GM18508 (cell line): ENCODE measurements around the gene COBL.

Source experiments
- ATAC-seq: cut with Tn5 transposase; IDR thresholded peaks from one replicate; pipeline ENCODE4 v1.9.1; 2021; ENCODE audit warnings: moderate number of reproducible peaks; ENCODE audit not compliant: insufficient read depth, unreplicated experiment

COBL gene

GRCh38 chr7:51239691-51240090, 76.9 kb downstream of the COBL start:
- ATAC-seq: no peak

- ATAC-seq: no peak
Observed at GRCh38 chr7:51238981-51239495, 77.6 kb downstream of the COBL start.

- no peak for ATAC-seq
Observed at GRCh38 chr7:51237446-51238133, 79.0 kb downstream of the COBL start.

GRCh38 chr7:51236470-51237132, 80.0 kb downstream of the COBL start:
- no peak for ATAC-seq

- no peak for ATAC-seq
Observed at GRCh38 chr7:51235593-51236313, 80.9 kb downstream of the COBL start.

GRCh38 chr7:51234609-51235308, 81.8 kb downstream of the COBL start:
- ATAC-seq: no peak

- ATAC-seq: no peak
Observed at GRCh38 chr7:51234139-51234538, 82.5 kb downstream of the COBL start.

GRCh38 chr7:51233374-51233773, 83.2 kb downstream of the COBL start:
- ATAC-seq: no peak

GRCh38 chr7:51230723-51231122, 85.9 kb downstream of the COBL start:
- no peak for ATAC-seq

- no peak for ATAC-seq
Observed at GRCh38 chr7:51230324-51230625, 86.3 kb downstream of the COBL start.

GRCh38 chr7:51229620-51230323, 86.8 kb downstream of the COBL start:
- no peak for ATAC-seq

- no peak for ATAC-seq
Observed at GRCh38 chr7:51229106-51229537, 87.5 kb downstream of the COBL start.

GRCh38 chr7:51228386-51228958, 88.1 kb downstream of the COBL start:
- no peak for ATAC-seq

GRCh38 chr7:51227861-51228260, 88.7 kb downstream of the COBL start:
- ATAC-seq: no peak

GRCh38 chr7:51226916-51227535, 89.6 kb downstream of the COBL start:
- no peak for ATAC-seq

- ATAC-seq: no peak
Observed at GRCh38 chr7:51226063-51226755, 90.4 kb downstream of the COBL start.

- no peak for ATAC-seq
Observed at GRCh38 chr7:51224811-51225595, 91.6 kb downstream of the COBL start.

GRCh38 chr7:51223505-51223904, 93.1 kb downstream of the COBL start:
- ATAC-seq: no peak
